Uterus (tissue), 2 donors: ENCODE measurements around the gene TOB1.

Experiments used
- CTCF ChIP-seq, 4 experiments: fragments of 200-600 bp in 2 of 4; fragments of 450-650 bp in 2 of 4; sonication (generic) in 2 of 4; IDR thresholded peaks; one replicate each; pipeline ENCODE4 v1.5.1; 2016 to 2019; ENCODE audit warnings: antibody characterized with exemption in 4 of 4, mild to moderate bottlenecking in 2 of 4, moderate library complexity in 1 of 4
- POLR2A ChIP-seq, 2 donors: fragments of 450-650 bp; IDR thresholded peaks; one replicate each; pipeline ENCODE4 v1.6.1; 2016; ENCODE audit warnings: antibody characterized with exemption in 2 of 2, mild to moderate bottlenecking in 1 of 2, moderate library complexity in 1 of 2

- TF ChIP-seq CTCF (IDR thresholded peaks at IDR 0.05) = no peak
- no peak for TF ChIP-seq POLR2A (IDR thresholded peaks at IDR 0.05)
Observed at GRCh38 chr17:50861822-50862528, 4.2 kb downstream of the TOB1 start.
